ELR (cell line): ENCODE results near the gene LYSMD4.

Experiments
- DNase-seq: peaks from one replicate; pipeline ENCODE4 v3.0.0-alpha.2; 2015; ENCODE audit warnings: low read depth

The LYSMD4 gene

GRCh38 chr15:99731336-99732123, 1.7 kb downstream of the LYSMD4 start:
- DNase-seq: no peak

DNA sequence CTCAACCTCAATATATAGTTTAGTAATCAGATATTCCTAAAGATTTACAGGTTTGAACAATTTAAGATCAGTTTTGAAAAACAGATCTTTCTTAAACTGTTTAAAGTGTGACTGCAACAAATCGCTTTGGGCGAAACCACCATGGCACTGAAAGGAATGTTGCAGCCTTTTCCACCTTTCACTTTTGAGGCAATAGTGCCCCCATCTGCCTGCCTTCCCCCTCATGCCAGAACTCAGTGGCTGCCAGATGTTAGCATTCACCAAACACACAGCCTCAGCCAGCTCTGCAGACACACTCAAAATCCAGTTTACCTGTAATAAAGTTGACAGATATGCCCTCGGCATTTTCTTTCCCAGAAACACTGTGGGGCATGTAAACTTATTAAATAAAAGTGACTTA, 3.3 kb downstream of the LYSMD4 start:
- DNase-seq: peak; percentile 47

- no peak for DNase-seq
These were observed 3.9 kb downstream of the LYSMD4 start for GRCh38 chr15:99729327-99729726.

- DNase-seq: no peak
These were observed 4.3 kb downstream of the LYSMD4 start for GRCh38 chr15:99728916-99729315.

GRCh38 chr15:99727733-99728132, 5.5 kb downstream of the LYSMD4 start:
- DNase-seq: no peak

GRCh38 chr15:99727330-99727729, 5.9 kb downstream of the LYSMD4 start:
- DNase-seq: no peak

GRCh38 chr15:99726333-99726732, 6.9 kb downstream of the LYSMD4 start:
- no peak for DNase-seq

- DNase-seq: no peak
These were observed 10.8 kb downstream of the LYSMD4 start for GRCh38 chr15:99722406-99722805.

DNA sequence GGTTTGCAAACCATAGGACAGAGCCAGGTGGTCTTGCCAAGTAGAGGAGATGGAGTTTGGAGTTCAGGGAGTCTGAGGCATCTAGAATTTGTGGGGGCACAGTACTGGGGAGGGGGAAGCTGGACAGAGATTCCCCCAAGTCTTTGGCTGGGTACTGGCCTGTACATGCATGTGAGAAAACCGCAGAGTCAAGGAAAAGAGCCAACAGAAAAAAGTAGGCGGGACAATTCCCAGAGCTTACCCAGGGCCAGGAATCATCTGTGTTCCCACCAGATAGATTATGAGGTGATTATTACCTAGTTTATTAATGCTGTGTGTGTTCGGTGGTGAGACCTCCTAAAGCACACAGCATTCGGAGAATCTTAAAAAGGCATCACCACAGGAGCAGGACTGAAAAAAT, 11.3 kb downstream of the LYSMD4 start:
- DNase-seq: no peak

DNA sequence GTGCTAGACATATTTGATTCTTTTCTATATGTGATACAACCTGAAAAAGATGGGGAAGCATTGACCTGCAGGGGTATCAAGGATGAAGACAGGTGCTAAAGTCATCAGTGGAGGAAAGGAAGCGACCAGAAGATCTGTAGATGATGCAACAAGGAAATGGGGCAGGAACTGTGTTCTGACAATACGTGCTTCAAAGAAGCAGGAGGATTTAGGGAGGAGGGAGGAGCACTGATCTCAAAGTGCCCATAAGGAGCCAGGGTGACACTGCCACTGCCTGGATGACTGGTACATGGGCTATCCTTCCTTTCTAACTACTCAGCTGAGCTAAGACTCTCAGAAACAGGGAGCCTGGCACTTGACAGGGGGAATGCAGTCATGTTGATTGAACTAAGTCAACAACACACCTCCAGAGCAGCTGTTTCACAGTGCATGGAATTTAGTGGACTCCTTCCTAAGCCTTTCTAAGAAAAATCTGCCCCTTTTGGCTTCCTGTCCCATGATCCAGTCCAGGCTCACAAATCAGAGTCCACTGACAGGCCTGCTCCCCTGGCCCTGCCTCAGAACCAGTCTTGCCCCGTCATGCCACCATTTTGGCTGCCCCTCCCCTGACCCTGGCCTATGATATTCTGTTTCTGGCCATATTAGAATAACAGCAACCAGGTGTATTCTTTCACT, 12.0 kb downstream of the LYSMD4 start:
- no peak for DNase-seq

DNA sequence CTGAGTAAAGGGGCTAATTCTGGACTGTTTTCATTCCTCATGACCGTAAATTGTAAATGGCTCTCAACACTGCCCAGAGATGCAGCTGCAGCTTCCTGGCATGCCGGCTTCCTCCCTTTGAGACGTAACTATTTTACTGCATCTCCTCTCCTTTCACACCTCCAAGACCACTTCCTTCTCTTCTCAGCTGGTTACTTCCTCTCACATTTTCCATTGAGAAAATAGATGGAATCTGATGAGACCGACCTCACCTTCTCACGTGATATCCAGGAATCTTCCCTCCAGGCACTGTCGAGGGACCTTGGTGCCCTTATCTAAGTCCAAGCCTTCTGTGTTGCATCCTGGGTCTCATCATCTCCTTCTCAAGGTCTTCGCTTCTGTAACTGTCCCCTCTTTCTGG, 12.7 kb downstream of the LYSMD4 start:
- DNase-seq: no peak

DNA sequence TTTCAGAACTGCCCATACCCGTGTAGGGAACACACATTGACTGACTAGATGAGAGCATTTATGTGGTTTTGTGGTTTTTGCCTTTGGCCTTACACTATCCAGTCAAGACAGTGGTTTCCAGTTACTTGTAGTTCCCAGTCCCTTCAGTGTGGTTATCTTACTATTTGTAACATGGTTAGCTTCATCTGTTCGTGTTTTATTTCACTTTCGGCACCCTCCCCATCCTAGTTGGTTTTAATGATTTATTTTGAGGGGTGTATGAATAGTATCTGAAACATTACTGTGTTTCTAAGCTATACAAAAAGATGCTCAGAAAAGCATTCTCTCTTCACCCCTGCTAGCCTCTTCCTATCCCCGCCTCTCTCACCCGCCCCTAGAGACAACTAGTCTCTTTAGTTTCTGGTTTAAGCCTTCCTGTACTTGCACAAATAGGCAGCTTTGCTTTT, 14.1 kb downstream of the LYSMD4 start:
- peak; percentile 58 for DNase-seq

GRCh38 chr15:99718421-99718820, 14.8 kb downstream of the LYSMD4 start:
- DNase-seq: no peak

- DNase-seq: no peak
These were observed 15.9 kb downstream of the LYSMD4 start for GRCh38 chr15:99717161-99718009.

GRCh38 chr15:99716540-99717095, 16.6 kb downstream of the LYSMD4 start:
- DNase-seq: no peak

GRCh38 chr15:99712415-99712814, 20.8 kb downstream of the LYSMD4 start:
- no peak for DNase-seq

- DNase-seq: no peak
These were observed 21.6 kb downstream of the LYSMD4 start for GRCh38 chr15:99711625-99712024.

GRCh38 chr15:99709243-99709986, 23.8 kb downstream of the LYSMD4 start:
- DNase-seq: no peak

GRCh38 chr15:99708563-99708962, 24.7 kb downstream of the LYSMD4 start:
- DNase-seq: peak; percentile 93

DNA sequence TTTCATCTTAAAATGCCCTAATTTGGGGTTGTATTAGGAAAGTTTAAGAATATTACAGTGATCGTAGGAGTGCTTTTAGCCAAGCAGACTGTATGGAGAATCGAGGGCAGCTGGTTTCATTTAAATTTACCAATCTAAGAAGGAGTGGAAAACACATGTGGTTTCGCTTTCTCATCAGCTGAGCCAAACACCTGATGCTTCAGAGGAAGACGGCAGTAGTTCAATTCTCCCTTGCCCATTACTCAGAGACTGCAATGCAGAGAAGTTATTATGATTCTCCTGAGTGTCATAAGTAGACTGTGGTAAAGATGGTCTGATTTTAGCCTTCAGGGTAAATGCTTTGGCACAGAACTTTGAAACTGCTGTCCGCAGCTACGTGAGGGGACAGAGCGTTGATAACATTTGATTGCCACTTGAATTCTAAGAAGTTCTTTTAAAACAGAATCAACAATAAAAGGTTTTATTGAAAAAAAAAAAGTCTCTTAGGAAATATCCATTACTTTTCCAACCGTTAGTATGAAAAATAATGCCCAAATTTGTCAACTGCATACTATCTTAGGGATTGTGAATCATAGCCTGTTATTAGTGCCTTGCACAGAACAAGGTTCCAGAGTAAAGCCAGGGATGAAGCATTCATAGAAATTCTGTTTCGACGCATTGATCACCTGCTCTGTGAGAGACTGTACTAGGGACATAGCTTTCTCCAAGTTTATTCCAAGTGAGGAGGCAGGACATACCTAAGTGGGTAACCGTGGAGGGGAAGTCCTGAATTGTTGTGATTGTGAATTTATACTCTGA, 25.6 kb downstream of the LYSMD4 start:
- peak; percentile 84 for DNase-seq
